Neural progenitor cell (in vitro differentiated cells): ENCODE data around the gene ST3GAL6. TPM values are rescaled to one million over a fixed set of nuclear protein-coding genes. Genes with fewer than 3 reads are reported as not detected.

Experiments used
- DNase-seq: peaks from one replicate; pipeline ENCODE4 v3.0.0-alpha.2; 2016; ENCODE audit warnings: low spot score
- H2AFZ ChIP-seq: fragments of 200-600 bp; sonication (generic); replicated peaks from 2 replicates; pipeline ENCODE4 v1.6.1; 2016; ENCODE audit warnings: antibody characterized with exemption
- H3F3A ChIP-seq: fragments of 200-600 bp; sonication (generic); 2 replicates; pipeline ENCODE4 v1.6.1; 2016; ENCODE audit warnings: antibody characterized with exemption, low read depth
- H3K27ac ChIP-seq: fragments of 200-600 bp; sonication (generic); 2 replicates; pipeline ENCODE4 v1.5.1; 2016; ENCODE audit warnings: mild to moderate bottlenecking
- H3K27me3 ChIP-seq: fragments of 200-600 bp; sonication (generic); 2 replicates; pipeline ENCODE4 v1.6.1; 2016; ENCODE audit warnings: mild to moderate bottlenecking, moderate library complexity
- H3K36me3 ChIP-seq: fragments of 200-600 bp; sonication (generic); 2 replicates; pipeline ENCODE4 v1.5.1; 2016
- H3K4me1 ChIP-seq: fragments of 200-600 bp; sonication (generic); 2 replicates; pipeline ENCODE4 v1.6.1; 2016; ENCODE audit warnings: mixed run types
- H3K4me2 ChIP-seq: fragments of 200-600 bp; sonication (generic); 2 replicates; pipeline ENCODE4 v1.6.1; 2016
- H3K4me3 ChIP-seq: fragments of 200-600 bp; sonication (generic); 2 replicates; pipeline ENCODE4 v1.5.1; 2016
- H3K79me2 ChIP-seq: fragments of 200-600 bp; sonication (generic); 2 replicates; pipeline ENCODE4 v1.6.1; 2016; ENCODE audit warnings: low read depth
- H3K9ac ChIP-seq: fragments of 200-600 bp; sonication (generic); 2 replicates; pipeline ENCODE4 v1.6.1; 2016
- H3K9me3 ChIP-seq: fragments of 200-600 bp; sonication (generic); 2 replicates; pipeline ENCODE4 v1.5.1; 2016; ENCODE audit warnings: low read depth
- H4K20me1 ChIP-seq: fragments of 200-600 bp; sonication (generic); 2 replicates; pipeline ENCODE4 v1.6.1; 2016; ENCODE audit warnings: low read depth
- H3K27ac Mint-ChIP-seq: 3 replicates; pipeline ENCODE4 v1.8.0; 2021; ENCODE audit warnings: mixed read lengths
- H3K27me3 Mint-ChIP-seq: 2 replicates; pipeline ENCODE4 v1.8.0; 2022; ENCODE audit warnings: low read depth, mild to moderate bottlenecking, inconsistent platforms, moderate library complexity, mixed read lengths; ENCODE audit not compliant: insufficient read depth
- H3K36me3 Mint-ChIP-seq: 3 replicates; pipeline ENCODE4 v1.8.0; 2021; ENCODE audit warnings: mixed read lengths
- H3K4me1 Mint-ChIP-seq: 3 replicates; pipeline ENCODE4 v1.8.0; 2021; ENCODE audit warnings: mixed read lengths
- H3K4me3 Mint-ChIP-seq: 3 replicates; pipeline ENCODE4 v1.8.0; 2021; ENCODE audit warnings: mild to moderate bottlenecking, moderate library complexity, mixed read lengths
- H3K9me3 Mint-ChIP-seq: 3 replicates; pipeline ENCODE4 v1.8.0; 2020; ENCODE audit warnings: mixed read lengths
- CTCF ChIP-seq: fragments of 200-600 bp; sonication (generic); IDR thresholded peaks from 2 replicates; pipeline ENCODE4 v1.5.1; 2017; ENCODE audit warnings: antibody characterized with exemption, mild to moderate bottlenecking
- EZH2 ChIP-seq: fragments of 200-600 bp; sonication (generic); IDR thresholded peaks from 2 replicates; pipeline ENCODE4 v1.6.1; 2017; ENCODE audit warnings: antibody characterized with exemption, mild to moderate bottlenecking, moderate library complexity
- EZH2phosphoT487 ChIP-seq: fragments of 200-600 bp; sonication (generic); IDR thresholded peaks from 2 replicates; pipeline ENCODE4 v1.6.1; 2017; ENCODE audit warnings: antibody characterized with exemption
- total RNA-seq: library from RNA; depleted of rRNA; stranded (reverse); fragments of >200 nt; gene quantifications from 2 replicates; pipeline ENCODE4 v1.2.3, GENCODE V29; 2015; ENCODE audit warnings: low replicate concordance

ST3GAL6 gene
- total RNA-seq, 1 donor from 2014 or later, result 18.6 TPM

- Mint-ChIP-seq H3K27ac (no peak overlapping the region), H3K27me3 (no peaks in the 10 kb centered on the region), H3K4me1 (peaks cover 2% of the 10 kb centered on the region), H3K9me3 (no peaks in the 10 kb centered on the region), H3K36me3 (peaks cover 6% of the 10 kb centered on the region), H3K4me3 (no peak overlapping the region)
- Histone ChIP-seq H4K20me1 (no peaks in the 10 kb centered on the region), H3K36me3 (no peaks in the 10 kb centered on the region), H3K9me3 (no peaks in the 10 kb centered on the region), H3K79me2 (peaks cover 9% of the 10 kb centered on the region), H3K27me3 (peaks cover 11% of the 10 kb centered on the region), H3K9ac (no peak overlapping the region), H3K4me2 (no peak overlapping the region), H3K4me3 (no peak overlapping the region), H3K4me1 (peaks cover 2% of the 10 kb centered on the region), H3F3A (no peaks in the 10 kb centered on the region), H2AFZ (no peak overlapping the region), H3K27ac (no peak overlapping the region)
- TF ChIP-seq EZH2, result no peak
- TF ChIP-seq CTCF, result no peak
- no peak for TF ChIP-seq EZH2phosphoT487
- no peak for DNase-seq
Measured at GRCh38 chr3:98739266-98739665, 23.9 kb upstream of the ST3GAL6 start.

- no peak for TF ChIP-seq CTCF
- no peak for TF ChIP-seq EZH2
- no peak for TF ChIP-seq EZH2phosphoT487
- H3K79me2 ChIP-seq, result peaks cover 3% of the 10 kb centered on the region
- H2AFZ ChIP-seq, result no peak overlapping the region
- no peak overlapping the region for H3K27ac Mint-ChIP-seq
- H3K27me3 ChIP-seq, result peaks cover under 1% of the 10 kb centered on the region
- no peak for DNase-seq
- H3K4me1 ChIP-seq, result no peaks in the 10 kb centered on the region
- H3K27ac ChIP-seq, result no peak overlapping the region
- no peak overlapping the region for H3K9ac ChIP-seq
- no peaks in the 10 kb centered on the region for H3K27me3 Mint-ChIP-seq
- no peaks in the 10 kb centered on the region for H4K20me1 ChIP-seq
- H3K4me2 ChIP-seq, result no peak overlapping the region
- no peaks in the 10 kb centered on the region for H3F3A ChIP-seq
- H3K4me3 Mint-ChIP-seq, result no peak overlapping the region
- no peak overlapping the region for H3K4me3 ChIP-seq
- H3K36me3 Mint-ChIP-seq, result peaks cover 6% of the 10 kb centered on the region
- H3K9me3 ChIP-seq, result no peaks in the 10 kb centered on the region
- peaks cover 2% of the 10 kb centered on the region for H3K4me1 Mint-ChIP-seq
- no peaks in the 10 kb centered on the region for H3K36me3 ChIP-seq
- H3K9me3 Mint-ChIP-seq, result no peaks in the 10 kb centered on the region
Measured at GRCh38 chr3:98740324-98740723, 22.8 kb upstream of the ST3GAL6 start.

GRCh38 chr3:98741121-98741716 lies 21.9 kb upstream of the ST3GAL6 start:
- Histone ChIP-seq H3K79me2 (no peaks in the 10 kb centered on the region), H3K27me3 (no peaks in the 10 kb centered on the region), H3K4me3 (no peak overlapping the region), H3K9ac (no peak overlapping the region), H2AFZ (no peak overlapping the region), H3F3A (no peaks in the 10 kb centered on the region), H3K36me3 (no peaks in the 10 kb centered on the region), H3K4me1 (no peaks in the 10 kb centered on the region), H3K4me2 (no peak overlapping the region), H3K27ac (no peak overlapping the region), H4K20me1 (no peaks in the 10 kb centered on the region), H3K9me3 (no peaks in the 10 kb centered on the region)
- H3K4me3 Mint-ChIP-seq, result no peak overlapping the region
- H3K27ac Mint-ChIP-seq, result no peak overlapping the region
- peaks cover 3% of the 10 kb centered on the region for H3K4me1 Mint-ChIP-seq
- TF ChIP-seq EZH2phosphoT487, result no peak
- TF ChIP-seq CTCF, result no peak
- no peak for TF ChIP-seq EZH2
- no peak for DNase-seq
- no peaks in the 10 kb centered on the region for H3K27me3 Mint-ChIP-seq
- peaks cover 6% of the 10 kb centered on the region for H3K36me3 Mint-ChIP-seq
- H3K9me3 Mint-ChIP-seq, result no peaks in the 10 kb centered on the region
